ENCODE results near the gene SULT1A2. TPM values are rescaled to one million over a fixed set of nuclear protein-coding genes. Genes with fewer than 3 reads are reported as not detected.

The SULT1A2 gene
- total and polyA plus RNA-seq, 2 of the 13 experiments (the other 11 are each of a cell fraction or from before 2014, with no cell fraction given) = 33.0 to 34.2 TPM

DNA sequence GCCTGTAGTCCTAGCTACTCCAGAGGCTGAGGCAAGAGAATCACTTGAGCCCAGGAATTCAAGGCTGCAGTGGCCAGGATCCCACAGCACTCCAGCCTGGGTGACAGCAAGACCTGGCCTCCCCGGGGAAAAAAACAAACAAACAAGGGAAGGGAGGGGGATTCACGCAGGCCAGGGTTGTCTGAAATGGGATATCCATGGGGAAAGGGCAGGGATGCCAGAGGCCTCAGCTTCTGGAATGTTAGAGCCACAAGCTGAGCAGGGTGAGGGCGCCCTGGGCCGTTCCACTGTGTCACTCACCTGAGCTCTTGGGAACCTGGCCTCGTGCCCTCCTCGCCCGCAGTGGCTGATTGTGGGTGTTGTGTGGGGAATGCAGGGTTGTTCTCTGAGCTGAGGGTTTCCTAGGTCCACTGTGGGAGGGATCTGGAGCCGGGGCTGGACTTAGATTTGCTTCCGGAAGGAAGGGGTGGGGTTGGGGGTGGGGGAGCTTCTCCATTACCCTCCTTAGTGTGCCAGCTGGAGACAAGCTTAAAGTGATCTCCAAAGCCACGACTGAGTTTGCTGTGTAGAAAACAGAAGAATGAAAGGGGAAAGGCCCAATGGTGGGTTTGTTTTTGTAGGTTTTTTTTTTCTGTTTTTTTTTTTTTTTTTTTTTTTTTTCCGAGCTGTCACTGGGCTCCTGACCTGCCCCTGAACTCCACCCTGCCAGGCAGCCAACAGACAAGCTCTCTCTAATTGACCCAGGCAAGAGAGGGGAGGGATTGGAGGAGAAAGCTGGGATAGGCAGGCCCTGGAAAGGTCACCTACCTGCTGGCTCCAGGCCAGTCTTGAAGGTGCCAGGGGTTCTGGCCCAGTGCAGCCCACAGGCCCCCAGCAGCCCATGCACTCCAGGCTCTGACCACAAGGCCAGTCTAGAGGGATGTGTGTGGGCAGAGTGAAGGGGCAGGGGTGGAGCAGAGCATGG, 13.1 kb upstream of the SULT1A2 start, which contains the start of gene SULT1A1 (continued):
- TF ChIP-seq ZNF761 (CRISPR knock-in tag; conservative IDR thresholded peaks at IDR 0.05) (no peak), REXO4 (CRISPR knock-in tag; IDR thresholded peaks at IDR 0.05; ENCODE audit: borderline replicate concordance) (no peak), ZNF792 (CRISPR knock-in tag; IDR thresholded peaks at IDR 0.05) (peak; percentile 93), AHDC1 (CRISPR knock-in tag; IDR thresholded peaks at IDR 0.05; ENCODE audit: borderline replicate concordance) (peak; percentile 28), GABPB1 (CRISPR knock-in tag; IDR thresholded peaks at IDR 0.05) (peak; percentile 72), SAP130 (CRISPR knock-in tag; IDR thresholded peaks at IDR 0.05; ENCODE audit: low read depth) (peak; percentile 82), ZNF678 (CRISPR knock-in tag; IDR thresholded peaks at IDR 0.05) (no peak), MTA1 (CRISPR knock-in tag; IDR thresholded peaks at IDR 0.05; ENCODE audit: borderline replicate concordance) (0 out of 2 replicates have a peak, but pooled peaks have one; percentile 66), ATF1 (CRISPR knock-in tag; IDR thresholded peaks at IDR 0.05) (no peak), ZNF530 (CRISPR knock-in tag; IDR thresholded peaks at IDR 0.05; ENCODE audit: low read depth) (no peak), TFDP2 (CRISPR knock-in tag; IDR thresholded peaks at IDR 0.05) (0 out of 2 replicates have a peak, but pooled peaks have one; percentile 48), TBP (CRISPR knock-in tag; IDR thresholded peaks at IDR 0.05) (no peak), ZFP37 (CRISPR knock-in tag; IDR thresholded peaks at IDR 0.05; ENCODE audit: borderline replicate concordance) (peak; percentile 66; the same call in 1 of the 2 replicates), THRA (CRISPR knock-in tag; IDR thresholded peaks at IDR 0.05; ENCODE audit: borderline replicate concordance) (peak; percentile 68; the same call in 1 of the 2 replicates)
- TF ChIP-seq, protein P1, sequence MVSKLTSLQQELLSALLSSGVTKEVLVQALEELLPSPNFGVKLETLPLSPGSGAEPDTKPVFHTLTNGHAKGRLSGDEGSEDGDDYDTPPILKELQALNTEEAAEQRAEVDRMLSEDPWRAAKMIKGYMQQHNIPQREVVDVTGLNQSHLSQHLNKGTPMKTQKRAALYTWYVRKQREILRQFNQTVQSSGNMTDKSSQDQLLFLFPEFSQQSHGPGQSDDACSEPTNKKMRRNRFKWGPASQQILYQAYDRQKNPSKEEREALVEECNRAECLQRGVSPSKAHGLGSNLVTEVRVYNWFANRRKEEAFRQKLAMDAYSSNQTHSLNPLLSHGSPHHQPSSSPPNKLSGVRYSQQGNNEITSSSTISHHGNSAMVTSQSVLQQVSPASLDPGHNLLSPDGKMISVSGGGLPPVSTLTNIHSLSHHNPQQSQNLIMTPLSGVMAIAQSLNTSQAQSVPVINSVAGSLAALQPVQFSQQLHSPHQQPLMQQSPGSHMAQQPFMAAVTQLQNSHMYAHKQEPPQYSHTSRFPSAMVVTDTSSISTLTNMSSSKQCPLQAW (CRISPR knock-in tag; IDR thresholded peaks at IDR 0.05) = no peak
- TF ChIP-seq, protein P2, sequence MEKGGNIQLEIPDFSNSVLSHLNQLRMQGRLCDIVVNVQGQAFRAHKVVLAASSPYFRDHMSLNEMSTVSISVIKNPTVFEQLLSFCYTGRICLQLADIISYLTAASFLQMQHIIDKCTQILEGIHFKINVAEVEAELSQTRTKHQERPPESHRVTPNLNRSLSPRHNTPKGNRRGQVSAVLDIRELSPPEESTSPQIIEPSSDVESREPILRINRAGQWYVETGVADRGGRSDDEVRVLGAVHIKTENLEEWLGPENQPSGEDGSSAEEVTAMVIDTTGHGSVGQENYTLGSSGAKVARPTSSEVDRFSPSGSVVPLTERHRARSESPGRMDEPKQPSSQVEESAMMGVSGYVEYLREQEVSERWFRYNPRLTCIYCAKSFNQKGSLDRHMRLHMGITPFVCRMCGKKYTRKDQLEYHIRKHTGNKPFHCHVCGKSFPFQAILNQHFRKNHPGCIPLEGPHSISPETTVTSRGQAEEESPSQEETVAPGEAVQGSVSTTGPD (CRISPR knock-in tag; IDR thresholded peaks at IDR 0.05) = no peak; the same call in 1 of the 2 replicates
